H9 (cell line): Measurements from ENCODE around the gene LIN28B. TPM values are rescaled to one million over a fixed set of nuclear protein-coding genes. Genes with fewer than 3 reads are reported as not detected.

Experiments used
- DNase-seq: peaks from one replicate; pipeline ENCODE4 v3.0.0-alpha.2; 2017
- H2AFZ ChIP-seq: one replicate; pipeline ENCODE4 v1.6.1; 2013; ENCODE audit warnings: mild to moderate bottlenecking, low read length, control low read depth, moderate library complexity
- H2AK5ac ChIP-seq: 2 replicates; pipeline ENCODE4 v1.6.1; 2013; ENCODE audit warnings: low read length, control low read depth, mixed read lengths; ENCODE audit not compliant: insufficient read length
- H2BK120ac ChIP-seq: one replicate; pipeline ENCODE4 v1.6.1; 2013; ENCODE audit warnings: low read depth, mild to moderate bottlenecking, low read length, control low read depth, inconsistent platforms; ENCODE audit not compliant: poor library complexity, severe bottlenecking
- H2BK12ac ChIP-seq: 2 replicates; pipeline ENCODE4 v1.6.1; 2013; ENCODE audit warnings: low read length, control low read depth, mixed read lengths, low read depth; ENCODE audit not compliant: insufficient read length
- H2BK15ac ChIP-seq: 2 replicates; pipeline ENCODE4 v1.6.1; 2013; ENCODE audit warnings: low read depth, low read length, control low read depth
- H2BK20ac ChIP-seq: one replicate; pipeline ENCODE4 v1.6.1; 2013; ENCODE audit warnings: low read depth, mild to moderate bottlenecking, low read length, control low read depth, inconsistent platforms; ENCODE audit not compliant: poor library complexity, severe bottlenecking
- H2BK5ac ChIP-seq: 2 replicates; pipeline ENCODE4 v1.6.1; 2013; ENCODE audit warnings: low read length, control low read depth, mixed read lengths; ENCODE audit not compliant: insufficient read length
- H3K14ac ChIP-seq: 2 replicates; pipeline ENCODE4 v1.6.1; 2013; ENCODE audit warnings: low read length, control low read depth; ENCODE audit not compliant: insufficient read depth
- H3K18ac ChIP-seq: 2 replicates; pipeline ENCODE4 v1.6.1; 2013; ENCODE audit warnings: low read depth, mild to moderate bottlenecking, mixed read lengths, low read length, control low read depth; ENCODE audit not compliant: insufficient read length
- H3K23ac ChIP-seq: 2 replicates; pipeline ENCODE4 v1.6.1; 2013; ENCODE audit warnings: low read length, control low read depth, mixed read lengths, low read depth; ENCODE audit not compliant: insufficient read length
- H3K23me2 ChIP-seq: 2 replicates; pipeline ENCODE4 v1.6.1; 2013; ENCODE audit warnings: low read depth, mild to moderate bottlenecking, mixed read lengths, low read length, control low read depth; ENCODE audit not compliant: insufficient read length, poor library complexity, severe bottlenecking
- H3K27ac ChIP-seq: 2 replicates; pipeline ENCODE4 v1.5.1; 2013; ENCODE audit warnings: low read length, control low read depth, mixed read lengths, low read depth; ENCODE audit not compliant: insufficient read length
- H3K27me3 ChIP-seq: 2 replicates; pipeline ENCODE4 v1.6.1; 2013; ENCODE audit warnings: low read length, control low read depth, inconsistent platforms; ENCODE audit not compliant: insufficient read depth
- H3K4ac ChIP-seq: 2 replicates; pipeline ENCODE4 v1.6.1; 2013; ENCODE audit warnings: low read depth, mild to moderate bottlenecking, control low read depth, inconsistent platforms, low read length, moderate library complexity
- H3K4me1 ChIP-seq: 2 replicates; pipeline ENCODE4 v1.6.1; 2013; ENCODE audit warnings: low read length, control low read depth, inconsistent platforms; ENCODE audit not compliant: insufficient read depth
- H3K4me2 ChIP-seq: 2 replicates; pipeline ENCODE4 v1.6.1; 2013; ENCODE audit warnings: low read length, control low read depth, mixed read lengths; ENCODE audit not compliant: insufficient read length, insufficient read depth
- H3K56ac ChIP-seq: 2 replicates; pipeline ENCODE4 v1.6.1; 2013; ENCODE audit warnings: low read depth, mild to moderate bottlenecking, mixed read lengths, low read length, control low read depth; ENCODE audit not compliant: insufficient read length
- H3K79me1 ChIP-seq: 2 replicates; pipeline ENCODE4 v1.6.1; 2013; ENCODE audit warnings: low read depth, mild to moderate bottlenecking, moderate library complexity, low read length, control low read depth, inconsistent platforms; ENCODE audit not compliant: insufficient read depth, poor library complexity, severe bottlenecking
- H3K79me2 ChIP-seq: 2 replicates; pipeline ENCODE4 v1.6.1; 2013; ENCODE audit warnings: low read length, control low read depth, inconsistent platforms; ENCODE audit not compliant: insufficient read depth
- H3K9ac ChIP-seq: 2 replicates; pipeline ENCODE4 v1.6.1; 2013; ENCODE audit warnings: low read length, control low read depth, mixed read lengths; ENCODE audit not compliant: insufficient read length; ENCODE audit errors: extremely low read depth
- H3K9me3 ChIP-seq: one replicate; pipeline ENCODE4 v1.6.1; 2013; ENCODE audit warnings: low read depth, low read length, inconsistent platforms; ENCODE audit not compliant: control insufficient read depth
- H3T11ph ChIP-seq: one replicate; pipeline ENCODE4 v1.6.1; 2013; ENCODE audit warnings: mild to moderate bottlenecking, low read length, control low read depth, inconsistent platforms
- H4K20me1 ChIP-seq: one replicate; pipeline ENCODE4 v1.6.1; 2013; ENCODE audit not compliant: control insufficient read depth, insufficient read length, insufficient read depth
- H4K5ac ChIP-seq: 2 replicates; pipeline ENCODE4 v1.6.1; 2013; ENCODE audit warnings: low read depth, mild to moderate bottlenecking, mixed read lengths, low read length, control low read depth; ENCODE audit not compliant: insufficient read length
- H4K8ac ChIP-seq: replicated peaks from 2 replicates; pipeline ENCODE4 v1.6.1; 2013; ENCODE audit warnings: low read length, control low read depth, mixed read lengths, low read depth; ENCODE audit not compliant: insufficient read length
- H4K91ac ChIP-seq: 2 replicates; pipeline ENCODE4 v1.6.1; 2013; ENCODE audit warnings: low read depth, mild to moderate bottlenecking, moderate library complexity, mixed read lengths, low read length, control low read depth; ENCODE audit not compliant: insufficient read length
- H3K27ac Mint-ChIP-seq, 3 experiments: 2 replicates in 2 of 3; 3 replicates in 1 of 3; pipeline ENCODE4 v1.8.0; 2020 to 2021; ENCODE audit warnings: mixed read lengths in 3 of 3, mild to moderate bottlenecking in 1 of 3, moderate library complexity in 1 of 3
- H3K27me3 Mint-ChIP-seq: 2 replicates; pipeline ENCODE4 v1.8.0; 2021; ENCODE audit warnings: low read depth, mild to moderate bottlenecking, moderate library complexity, mixed read lengths
- H3K36me3 Mint-ChIP-seq, 3 experiments: 2 replicates in 2 of 3; 3 replicates in 1 of 3; pipeline ENCODE4 v1.8.0; 2020 to 2021; ENCODE audit warnings: low read depth in 3 of 3, mixed read lengths in 3 of 3; ENCODE audit not compliant: insufficient read depth in 1 of 3
- H3K4me1 Mint-ChIP-seq, 2 experiments: 2 replicates each; pipeline ENCODE4 v1.8.0; 2020; ENCODE audit warnings: mixed read lengths in 2 of 2
- H3K4me3 Mint-ChIP-seq, 2 experiments: 2 replicates in 1 of 2; 3 replicates in 1 of 2; pipeline ENCODE4 v1.8.0; 2020 to 2021; ENCODE audit warnings: mild to moderate bottlenecking in 2 of 2, mixed read lengths in 2 of 2, moderate library complexity in 1 of 2
- H3K9me3 Mint-ChIP-seq, 2 experiments: 2 replicates in 1 of 2; 3 replicates in 1 of 2; pipeline ENCODE4 v1.8.0; 2020; ENCODE audit warnings: mild to moderate bottlenecking in 2 of 2, mixed read lengths in 2 of 2, moderate library complexity in 1 of 2
- CTCF ChIP-seq: fragments of 200-600 bp; sonication (generic); conservative IDR thresholded peaks from 3 replicates; pipeline ENCODE4 v1.8.0; 2021; ENCODE audit warnings: antibody characterized with exemption, mild to moderate bottlenecking
- WGBS: extraction: QIAGEN DNeasy Blood & Tissue Kit; methylation state at CpG from one replicate; pipeline ENCODE4 v1.1.7; 2013; ENCODE audit warnings: missing lambda C conversion rate, low lambda C conversion rate, mixed read lengths; ENCODE audit not compliant: insufficient read length; ENCODE audit errors: extremely low coverage; 5-methylcytosine and 5-hydroxymethylcytosine counted together
- total RNA-seq: library from RNA; stranded (reverse); gene quantifications from 2 replicates; pipeline ENCODE4 v1.2.1, GENCODE V29; 2021

LIN28B gene
- total RNA-seq, 1 experiment from 2014 or later = 110 TPM

DNA sequence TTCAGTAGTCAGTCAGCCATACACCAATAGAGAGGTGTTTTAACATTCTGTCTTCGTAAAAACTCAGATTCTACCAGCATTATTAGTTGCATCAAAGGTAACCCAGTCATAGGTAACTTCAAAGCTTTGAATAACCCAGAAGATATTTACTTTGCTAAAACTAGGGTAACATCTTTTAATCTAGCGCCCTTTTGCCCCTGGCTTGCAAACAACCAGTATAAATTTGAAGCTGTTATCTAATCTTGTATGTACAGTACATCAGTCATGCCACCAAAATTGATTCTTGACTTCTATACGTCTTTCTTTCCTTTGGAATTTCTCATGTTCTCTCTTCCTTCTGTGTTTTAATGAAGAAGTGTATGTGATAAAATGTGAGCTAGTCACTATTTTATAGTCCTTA lies 109.3 kb downstream of the LIN28B start:
- peaks cover 9 to 13% of the 10 kb centered on the region in 2 experiments for H3K4me1 Mint-ChIP-seq
- no peaks in the 10 kb centered on the region for H3K9me3 Mint-ChIP-seq
- H3K9me3 ChIP-seq = no peaks in the 10 kb centered on the region
- H3K79me2 ChIP-seq = peaks cover 2% of the 10 kb centered on the region; the same call in 1 of the 2 replicates
- no peak overlapping the region for H3K4me2 ChIP-seq
- no peak for DNase-seq
- H3K4me3 Mint-ChIP-seq = no peak overlapping the region
- H2BK12ac ChIP-seq = no peak overlapping the region
- no peaks in the 10 kb centered on the region for H4K20me1 ChIP-seq
- H3K4ac ChIP-seq = no peak overlapping the region
- H2AFZ ChIP-seq = no peak overlapping the region
- no peak overlapping the region for H2BK120ac ChIP-seq
- H2BK5ac ChIP-seq = no peak overlapping the region
- H3T11ph ChIP-seq = no peak overlapping the region
- H3K18ac ChIP-seq = no peak overlapping the region
- no peaks in the 10 kb centered on the region for H3K27me3 Mint-ChIP-seq
- no peak overlapping the region for H3K23ac ChIP-seq
- H3K23me2 ChIP-seq = no peaks in the 10 kb centered on the region
- H3K4me1 ChIP-seq = no peaks in the 10 kb centered on the region
- no peak overlapping the region for H3K27ac ChIP-seq
- no peak overlapping the region for H2AK5ac ChIP-seq
- H3K27ac Mint-ChIP-seq = no peak overlapping the region
- no peaks in the 10 kb centered on the region for H3K79me1 ChIP-seq
- no peak overlapping the region for H4K8ac ChIP-seq
- WGBS = no CpG with 5 or more reads among the region's 3 CpGs
- H2BK20ac ChIP-seq = no peak overlapping the region
- H3K36me3 Mint-ChIP-seq = peaks cover 0 to 13% (median 9%) of the 10 kb centered on the region in 3 experiments; a peak in 4 of 7 replicates
- no peak overlapping the region for H3K9ac ChIP-seq
- H3K27me3 ChIP-seq = no peaks in the 10 kb centered on the region
- H2BK15ac ChIP-seq = no peak overlapping the region
- no peak overlapping the region for H4K5ac ChIP-seq
- TF ChIP-seq CTCF = no peak
- H4K91ac ChIP-seq = no peak overlapping the region
- no peak overlapping the region for H3K56ac ChIP-seq
- H3K14ac ChIP-seq = no peak overlapping the region
